ENCODE results near the gene DLG4.
A peak's percentile ranks its signal among the peaks of the same experiment; 100 is the strongest.

Gene DLG4

DNA sequence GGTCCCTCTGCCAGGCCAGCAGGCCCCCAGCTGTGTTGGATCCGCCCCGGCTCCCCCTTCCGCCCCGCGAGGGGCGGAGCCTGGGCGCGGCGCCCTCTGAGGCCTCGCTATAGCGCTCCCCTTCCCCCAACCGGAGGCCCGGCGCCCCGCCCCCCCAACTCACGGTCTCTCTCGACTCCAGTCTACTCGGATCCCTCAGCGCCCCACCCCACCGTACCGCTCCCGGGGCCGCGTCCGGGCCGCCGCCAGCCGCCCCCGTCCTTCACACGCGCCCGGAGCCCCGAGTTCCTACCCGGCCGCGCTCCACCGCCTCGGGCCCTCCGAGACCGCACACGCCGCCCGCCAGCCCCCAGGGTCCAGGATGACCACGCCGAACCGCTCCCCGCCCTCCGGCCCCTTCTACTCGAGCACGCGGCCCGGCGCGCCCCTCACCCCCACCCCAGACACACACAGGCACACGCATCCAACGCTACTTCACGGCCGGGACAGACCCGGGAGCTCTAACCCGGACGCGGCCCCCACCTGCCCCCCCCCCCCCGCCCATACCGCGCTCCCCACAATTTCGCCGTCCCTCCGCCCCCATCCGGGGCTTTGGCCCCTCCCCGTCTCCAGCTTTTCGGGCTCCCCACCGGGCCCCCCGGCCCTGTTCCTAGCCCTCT lies 18.3 kb upstream of the DLG4 start (continued):
- TF ChIP-seq PRDM1 (tag by site-specific recombination; IDR thresholded peaks at IDR 0.05) (no peak), ZFP41 (tag by site-specific recombination; IDR thresholded peaks at IDR 0.05; ENCODE audit: borderline replicate concordance) (no peak), BCL11B (tag by site-specific recombination; IDR thresholded peaks at IDR 0.05; ENCODE audit: low read depth) (no peak), KLF10 (tag by site-specific recombination; IDR thresholded peaks at IDR 0.05) (peak; percentile 69), ZNF571 (tag by site-specific recombination; IDR thresholded peaks at IDR 0.05) (no peak), ZNF404 (tag by site-specific recombination; IDR thresholded peaks at IDR 0.05) (no peak), ZBTB21 (tag by site-specific recombination; IDR thresholded peaks at IDR 0.05) (no peak), ZNF530 (tag by site-specific recombination; IDR thresholded peaks at IDR 0.05; ENCODE audit: low read depth) (no peak), ZNF747 (tag by site-specific recombination; IDR thresholded peaks at IDR 0.05) (no peak), RBAK (tag by site-specific recombination; IDR thresholded peaks at IDR 0.05) (no peak), ZNF10 (tag by site-specific recombination; IDR thresholded peaks at IDR 0.05) (no peak), ZNF677 (tag by site-specific recombination; IDR thresholded peaks at IDR 0.05) (no peak), SALL2 (tag by site-specific recombination; IDR thresholded peaks at IDR 0.05; ENCODE audit: borderline replicate concordance) (no peak), OVOL3 (tag by site-specific recombination; IDR thresholded peaks at IDR 0.05) (no peak), TRIM28 (IDR thresholded peaks at IDR 0.05; ENCODE audit: borderline replicate concordance, low read length) (no peak), ZNF132 (tag by site-specific recombination; IDR thresholded peaks at IDR 0.05; ENCODE audit: borderline replicate concordance) (no peak), ZNF391 (tag by site-specific recombination; IDR thresholded peaks at IDR 0.05; ENCODE audit: borderline replicate concordance, low read depth) (no peak), ZNF701 (tag by site-specific recombination; IDR thresholded peaks at IDR 0.05) (no peak), SP7 (tag by site-specific recombination; IDR thresholded peaks at IDR 0.05) (peak; percentile 52), ZNF324 (tag by site-specific recombination; IDR thresholded peaks at IDR 0.05) (no peak), ZNF274 (IDR thresholded peaks at IDR 0.05; ENCODE audit: low read length) (no peak), ZNF274 (tag by site-specific recombination; IDR thresholded peaks at IDR 0.05; ENCODE audit: borderline replicate concordance) (no peak), ZEB2 (tag by site-specific recombination; IDR thresholded peaks at IDR 0.05) (peak; percentile 76), ZNF658 (tag by site-specific recombination; IDR thresholded peaks at IDR 0.05) (no peak), ZNF335 (tag by site-specific recombination; conservative IDR thresholded peaks at IDR 0.05) (no peak), ZBTB17 (tag by site-specific recombination; IDR thresholded peaks at IDR 0.05) (no peak), HOXC10 (CRISPR knock-in tag; IDR thresholded peaks at IDR 0.05) (no peak), MEIS1 (CRISPR knock-in tag; IDR thresholded peaks at IDR 0.05; ENCODE audit: borderline replicate concordance) (no peak), SCRT2 (tag by site-specific recombination; IDR thresholded peaks at IDR 0.05) (no peak), ZFP37 (tag by site-specific recombination; IDR thresholded peaks at IDR 0.05) (no peak), ZNF514 (tag by site-specific recombination; IDR thresholded peaks at IDR 0.05) (no peak), ZNF561 (tag by site-specific recombination; IDR thresholded peaks at IDR 0.05; ENCODE audit: borderline replicate concordance) (no peak; the same call in 1 of the 2 replicates), ZNF169 (tag by site-specific recombination; IDR thresholded peaks at IDR 0.05) (no peak), ZNF214 (tag by site-specific recombination; IDR thresholded peaks at IDR 0.05; ENCODE audit: borderline replicate concordance) (no peak), KLF7 (tag by site-specific recombination; IDR thresholded peaks at IDR 0.05; ENCODE audit: borderline replicate concordance) (peak; percentile 59; the same call in 1 of the 2 replicates), ZNF785 (tag by site-specific recombination; IDR thresholded peaks at IDR 0.05) (no peak), ZNF623 (tag by site-specific recombination; IDR thresholded peaks at IDR 0.05) (no peak)
- TF ChIP-seq, protein P1, sequence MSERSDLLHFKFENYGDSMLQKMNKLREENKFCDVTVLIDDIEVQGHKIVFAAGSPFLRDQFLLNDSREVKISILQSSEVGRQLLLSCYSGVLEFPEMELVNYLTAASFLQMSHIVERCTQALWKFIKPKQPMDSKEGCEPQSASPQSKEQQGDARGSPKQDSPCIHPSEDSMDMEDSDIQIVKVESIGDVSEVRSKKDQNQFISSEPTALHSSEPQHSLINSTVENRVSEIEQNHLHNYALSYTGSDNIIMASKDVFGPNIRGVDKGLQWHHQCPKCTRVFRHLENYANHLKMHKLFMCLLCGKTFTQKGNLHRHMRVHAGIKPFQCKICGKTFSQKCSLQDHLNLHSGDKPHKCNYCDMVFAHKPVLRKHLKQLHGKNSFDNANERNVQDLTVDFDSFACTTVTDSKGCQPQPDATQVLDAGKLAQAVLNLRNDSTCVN (tag by site-specific recombination; optimal IDR thresholded peaks at IDR 0.05): peak; percentile 88
- TF ChIP-seq, protein P2, sequence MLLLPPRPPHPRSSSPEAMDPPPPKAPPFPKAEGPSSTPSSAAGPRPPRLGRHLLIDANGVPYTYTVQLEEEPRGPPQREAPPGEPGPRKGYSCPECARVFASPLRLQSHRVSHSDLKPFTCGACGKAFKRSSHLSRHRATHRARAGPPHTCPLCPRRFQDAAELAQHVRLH (tag by site-specific recombination; IDR thresholded peaks at IDR 0.05): no peak
- TF ChIP-seq, protein P3, sequence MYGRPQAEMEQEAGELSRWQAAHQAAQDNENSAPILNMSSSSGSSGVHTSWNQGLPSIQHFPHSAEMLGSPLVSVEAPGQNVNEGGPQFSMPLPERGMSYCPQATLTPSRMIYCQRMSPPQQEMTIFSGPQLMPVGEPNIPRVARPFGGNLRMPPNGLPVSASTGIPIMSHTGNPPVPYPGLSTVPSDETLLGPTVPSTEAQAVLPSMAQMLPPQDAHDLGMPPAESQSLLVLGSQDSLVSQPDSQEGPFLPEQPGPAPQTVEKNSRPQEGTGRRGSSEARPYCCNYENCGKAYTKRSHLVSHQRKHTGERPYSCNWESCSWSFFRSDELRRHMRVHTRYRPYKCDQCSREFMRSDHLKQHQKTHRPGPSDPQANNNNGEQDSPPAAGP (tag by site-specific recombination; IDR thresholded peaks at IDR 0.05): no peak
- TF ChIP-seq, protein P4, sequence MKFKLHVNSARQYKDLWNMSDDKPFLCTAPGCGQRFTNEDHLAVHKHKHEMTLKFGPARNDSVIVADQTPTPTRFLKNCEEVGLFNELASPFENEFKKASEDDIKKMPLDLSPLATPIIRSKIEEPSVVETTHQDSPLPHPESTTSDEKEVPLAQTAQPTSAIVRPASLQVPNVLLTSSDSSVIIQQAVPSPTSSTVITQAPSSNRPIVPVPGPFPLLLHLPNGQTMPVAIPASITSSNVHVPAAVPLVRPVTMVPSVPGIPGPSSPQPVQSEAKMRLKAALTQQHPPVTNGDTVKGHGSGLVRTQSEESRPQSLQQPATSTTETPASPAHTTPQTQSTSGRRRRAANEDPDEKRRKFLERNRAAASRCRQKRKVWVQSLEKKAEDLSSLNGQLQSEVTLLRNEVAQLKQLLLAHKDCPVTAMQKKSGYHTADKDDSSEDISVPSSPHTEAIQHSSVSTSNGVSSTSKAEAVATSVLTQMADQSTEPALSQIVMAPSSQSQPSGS (tag by site-specific recombination; IDR thresholded peaks at IDR 0.05; ENCODE audit: low read depth): no peak

All from HEK293 (cell line).